Stomach (tissue), 9 donors: ENCODE measurements around the gene WSB2. TPM values are rescaled to one million over a fixed set of nuclear protein-coding genes. Genes with fewer than 3 reads are reported as not detected.

Source experiments
- DNase-seq, 2 donors: peaks; one replicate each; pipeline versions ENCODE4 v3.0.0 to v3.0.0-alpha.2; 2013 to 2019
- H3K27ac ChIP-seq, 5 donors: fragments of 200-600 bp in 4 of 5; sonication (generic) in 4 of 5; one replicate each; pipeline ENCODE4 v1.5.1; 2013 to 2019; ENCODE audit warnings: mild to moderate bottlenecking in 1 of 5, moderate library complexity in 1 of 5
- H3K27me3 ChIP-seq, 3 donors: fragments of 200-600 bp; sonication (generic); one replicate each; pipeline ENCODE4 v1.5.1; 2017 to 2019; ENCODE audit warnings: mixed run types in 1 of 3
- H3K36me3 ChIP-seq, 4 donors: fragments of 200-600 bp; sonication (generic); 1 replicate in 3 of 4; 2 replicates in 1 of 4; pipeline ENCODE4 v1.5.1; 2016 to 2019
- H3K4me1 ChIP-seq, 4 donors: fragments of 200-600 bp; sonication (generic); one replicate each; pipeline ENCODE4 v1.5.1; 2016 to 2019
- H3K4me3 ChIP-seq, 4 donors: fragments of 200-600 bp; sonication (generic) in 3 of 4; one replicate each; pipeline ENCODE4 v1.5.1; 2016 to 2019; ENCODE audit warnings: mild to moderate bottlenecking in 1 of 4
- H3K9me3 ChIP-seq, 4 donors: fragments of 200-600 bp; sonication (generic); one replicate each; pipeline ENCODE4 v1.5.1; 2016 to 2019
- EP300 ChIP-seq: sonication (generic); formaldehyde crosslinking; IDR thresholded peaks from one replicate; pipeline ENCODE4 v1.6.1; 2017; ENCODE audit warnings: antibody characterized with exemption
- POLR2A ChIP-seq, 4 donors: fragments of 450-650 bp; IDR thresholded peaks; one replicate each; pipeline ENCODE4 v1.6.1; 2016; ENCODE audit warnings: antibody characterized with exemption in 4 of 4, control low read depth in 2 of 4, mild to moderate bottlenecking in 1 of 4, moderate library complexity in 1 of 4
- POLR2AphosphoS5 ChIP-seq, 3 donors: sonication (generic); formaldehyde crosslinking; IDR thresholded peaks; one replicate each; pipeline ENCODE4 v1.6.1; 2016; ENCODE audit warnings: antibody characterized with exemption in 3 of 3
- WGBS, 5 donors: extraction: QIAGEN DNeasy Blood & Tissue Kit in 3 of 5; methylation state at CpG; one replicate each; pipeline versions ENCODE4 v1.1.5 to v1.1.7; 2013 to 2018; 5-methylcytosine and 5-hydroxymethylcytosine counted together
- intact Hi-C: fragments of 100-400 bp; cut with DNase I; formaldehyde crosslinking; loops from one replicate; pipeline ENCODE4 v1.15.1; 2023; ENCODE audit warnings: low total_unique reads
- polyA plus RNA-seq, 3 donors: library from polyadenylated mRNA; stranded (reverse); fragments of 200-250 nt; gene quantifications; one replicate each; pipeline ENCODE4 v1.2.3, GENCODE V29; 2013
- total RNA-seq, 5 donors: library from RNA; depleted of rRNA; stranded (reverse); fragments of >200 nt; gene quantifications; one replicate each; pipeline versions ENCODE4 v1.1.0 to v1.2.3, GENCODE V29; 2014 to 2016
- TF ChIP-seq, protein P1 (sequence below), 7 experiments: fragments of 450-650 bp in 4 of 7; fragments of 200-600 bp in 3 of 7; sonication (generic) in 3 of 7; IDR thresholded peaks; one replicate each; pipeline ENCODE4 v1.5.1; 2016 to 2019; ENCODE audit warnings: antibody characterized with exemption in 7 of 7, control low read depth in 2 of 7, mild to moderate bottlenecking in 1 of 7
- donor health status: healthy with polysubstance abuse.
- donor health status: Bipolar disorder and iron deficiency.
- donor health status: healthy.

The WSB2 gene
- total and polyA plus RNA-seq, 8 donors, result 32.4 to 110 (median 79.9) TPM

GRCh38 chr12:118052324-118053070 is 8.5 kb downstream of the WSB2 start:
- DNase-seq, result peak; percentile 81 to 94
- Histone ChIP-seq H3K27ac (peak overlapping the region; percentile 81 to 87 (median 85)), H3K27me3 (no peaks in the 10 kb centered on the region), H3K4me3 (no peak overlapping the region), H3K9me3 (no peaks in the 10 kb centered on the region), H3K36me3 (peaks cover 19 to 48% (median 44%) of the 10 kb centered on the region in 4 donors), H3K4me1 (peaks cover 53 to 63% (median 57%) of the 10 kb centered on the region in 4 donors)
- TF ChIP-seq POLR2AphosphoS5 (IDR thresholded peaks at IDR 0.05), result peak; percentile 43 to 97 (median 79)
- TF ChIP-seq, protein P1, sequence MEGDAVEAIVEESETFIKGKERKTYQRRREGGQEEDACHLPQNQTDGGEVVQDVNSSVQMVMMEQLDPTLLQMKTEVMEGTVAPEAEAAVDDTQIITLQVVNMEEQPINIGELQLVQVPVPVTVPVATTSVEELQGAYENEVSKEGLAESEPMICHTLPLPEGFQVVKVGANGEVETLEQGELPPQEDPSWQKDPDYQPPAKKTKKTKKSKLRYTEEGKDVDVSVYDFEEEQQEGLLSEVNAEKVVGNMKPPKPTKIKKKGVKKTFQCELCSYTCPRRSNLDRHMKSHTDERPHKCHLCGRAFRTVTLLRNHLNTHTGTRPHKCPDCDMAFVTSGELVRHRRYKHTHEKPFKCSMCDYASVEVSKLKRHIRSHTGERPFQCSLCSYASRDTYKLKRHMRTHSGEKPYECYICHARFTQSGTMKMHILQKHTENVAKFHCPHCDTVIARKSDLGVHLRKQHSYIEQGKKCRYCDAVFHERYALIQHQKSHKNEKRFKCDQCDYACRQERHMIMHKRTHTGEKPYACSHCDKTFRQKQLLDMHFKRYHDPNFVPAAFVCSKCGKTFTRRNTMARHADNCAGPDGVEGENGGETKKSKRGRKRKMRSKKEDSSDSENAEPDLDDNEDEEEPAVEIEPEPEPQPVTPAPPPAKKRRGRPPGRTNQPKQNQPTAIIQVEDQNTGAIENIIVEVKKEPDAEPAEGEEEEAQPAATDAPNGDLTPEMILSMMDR (IDR thresholded peaks at IDR 0.05), result no peak
- WGBS, 5 donors, result 30 to 46% (median 38%) methylated on average over 12 to 14 of the region's 14 CpGs
- intact Hi-C loops, result no loop called here

DNA sequence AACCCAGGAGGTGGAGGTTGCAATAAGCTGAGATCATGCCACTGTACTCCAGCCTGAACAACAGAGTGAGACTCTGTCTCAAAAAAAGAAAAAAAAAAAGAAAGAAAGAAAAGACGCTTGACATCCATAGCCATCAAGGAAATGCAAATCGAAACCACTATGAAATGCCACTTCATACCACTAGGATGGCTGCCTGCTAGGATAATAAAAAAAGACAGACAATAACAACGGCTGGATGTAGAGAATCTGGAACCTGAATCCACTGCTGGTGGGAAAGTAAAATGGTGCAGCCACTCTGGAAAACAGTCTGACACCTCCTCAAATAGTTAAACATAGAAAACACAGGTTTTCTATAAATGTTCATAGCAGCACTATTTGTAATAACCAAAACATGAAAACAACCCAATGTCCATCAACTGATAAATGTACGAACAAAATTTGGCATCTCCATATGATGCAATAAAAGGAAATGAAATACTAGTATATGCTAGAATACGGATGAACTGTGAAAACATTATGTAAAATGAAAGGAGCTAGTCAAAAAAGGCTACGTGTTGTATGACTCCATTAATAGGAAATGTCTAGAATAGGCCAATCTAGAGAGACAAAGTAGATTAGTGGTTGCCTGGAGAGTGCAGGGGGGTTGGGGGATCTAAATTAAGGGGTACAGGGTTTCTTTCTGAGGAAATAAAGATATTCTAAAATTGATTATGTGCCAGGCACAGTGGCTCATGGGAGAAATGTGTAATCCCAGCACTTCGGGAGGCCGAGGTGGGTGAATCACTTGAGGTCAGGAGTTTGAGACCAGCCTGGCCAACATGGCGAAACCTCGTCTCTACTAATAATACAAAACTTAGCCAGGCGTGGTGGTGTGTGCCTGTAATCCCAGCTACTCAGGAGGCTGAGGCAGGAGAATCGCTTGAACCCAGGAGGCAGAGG is 9.7 kb downstream of the WSB2 start:
- TF ChIP-seq, protein P1 (IDR thresholded peaks at IDR 0.05), result no peak
- no peak for TF ChIP-seq EP300
- TF ChIP-seq POLR2AphosphoS5 (IDR thresholded peaks at IDR 0.05), result no peak
- no peak for TF ChIP-seq POLR2A (IDR thresholded peaks at IDR 0.05)
- peaks cover 19 to 60% (median 52%) of the 10 kb centered on the region in 4 donors for H3K36me3 ChIP-seq
- 73 to 89% (median 88%) methylated on average over 12 of the region's 12 CpGs for WGBS, 5 donors
- peaks cover 40 to 51% (median 46%) of the 10 kb centered on the region in 4 donors for H3K4me1 ChIP-seq
- H3K27ac ChIP-seq, result peak overlapping the region; percentile 10 to 87 (median 83)
- no peaks in the 10 kb centered on the region for H3K9me3 ChIP-seq
- no peaks in the 10 kb centered on the region for H3K27me3 ChIP-seq
- no peak overlapping the region for H3K4me3 ChIP-seq
- DNase-seq, result no peak
- intact Hi-C loops, result no loop called here

DNA sequence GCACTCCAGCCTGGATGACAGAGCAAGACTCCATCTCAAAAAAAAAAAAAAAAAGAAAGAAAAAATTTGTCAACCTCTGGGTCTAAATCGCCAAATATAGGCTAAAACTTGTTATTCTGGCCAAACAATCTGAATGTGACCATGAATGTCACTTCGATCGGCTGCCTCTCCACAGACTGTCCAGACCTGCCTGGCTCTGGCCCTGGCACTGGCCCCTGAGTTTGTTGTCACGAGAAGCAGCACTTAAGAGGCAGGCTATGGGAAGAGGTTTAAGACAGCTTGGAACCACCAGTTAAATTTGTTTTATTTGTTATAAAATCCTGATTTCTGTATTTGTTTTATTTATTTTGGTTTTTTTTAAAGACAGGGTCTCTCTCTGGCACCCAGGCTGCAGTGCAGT is 14.5 kb downstream of the WSB2 start:
- Histone ChIP-seq H3K36me3 (peaks cover 44 to 100% (median 92%) of the 10 kb centered on the region in 4 donors), H3K27me3 (no peaks in the 10 kb centered on the region), H3K4me3 (no peak overlapping the region), H3K9me3 (no peaks in the 10 kb centered on the region), H3K4me1 (peaks cover 0 to 2% (median 1%) of the 10 kb centered on the region in 4 donors), H3K27ac (no peak overlapping the region)
- WGBS, 5 donors, result 95 to 99% (median 97%) methylated on average over 4 of the region's 4 CpGs
- intact Hi-C loops, result no loop called here
- TF ChIP-seq, protein P1 (IDR thresholded peaks at IDR 0.05), result no peak
- TF ChIP-seq POLR2A (IDR thresholded peaks at IDR 0.05) (no peak), POLR2AphosphoS5 (IDR thresholded peaks at IDR 0.05) (no peak), EP300 (no peak)
- no peak for DNase-seq

GRCh38 chr12:118044577-118044976 is 16.4 kb downstream of the WSB2 start:
- Histone ChIP-seq H3K36me3 (peaks cover 41 to 100% (median 93%) of the 10 kb centered on the region in 4 donors), H3K4me3 (no peak overlapping the region), H3K27me3 (no peaks in the 10 kb centered on the region), H3K4me1 (no peaks in the 10 kb centered on the region), H3K9me3 (no peaks in the 10 kb centered on the region), H3K27ac (no peak overlapping the region)
- 93 to 98% (median 96%) methylated on average over 8 of the region's 8 CpGs for WGBS, 5 donors
- intact Hi-C loops, result no loop called here
- DNase-seq, result no peak
- TF ChIP-seq POLR2AphosphoS5 (IDR thresholded peaks at IDR 0.05) (no peak), EP300 (no peak), POLR2A (IDR thresholded peaks at IDR 0.05) (no peak)
- TF ChIP-seq, protein P1 (IDR thresholded peaks at IDR 0.05), result no peak
